ENCODE measurements around the gene CCDC33. TPM values are rescaled to one million over a fixed set of nuclear protein-coding genes. Genes with fewer than 3 reads are reported as not detected.

The CCDC33 gene
- total and polyA plus RNA-seq, 4 experiments from 2014 or later, result not detected

GRCh38 chr15:74216949-74217348 is 19.2 kb upstream of the CCDC33 start:
- DNase-seq, result no peak
- intact Hi-C loops (cut with micrococcal nuclease), result no loop called here
- no peaks in the 10 kb centered on the region for H3K36me3 ChIP-seq (ENCODE audit: insufficient read depth, low read length)
- CTCF ChIA-PET (ENCODE audit: partially characterized antibody), result no interaction called here
- POLR2A ChIA-PET (ENCODE audit: partially characterized antibody), result no interaction called here
- H3K4me3 ChIP-seq (ENCODE audit: low read length in 2 of 2), result no peak overlapping the region
- peaks cover 8 to 17% of the 10 kb centered on the region in 2 donors for H3K27me3 Mint-ChIP-seq
- no peaks in the 10 kb centered on the region for H3K9me3 Mint-ChIP-seq
- no peak overlapping the region for H3K4me3 Mint-ChIP-seq
- H3K9me3 ChIP-seq (ENCODE audit: control insufficient read depth in 1 of 2, low read length in 2 of 2), result no peaks in the 10 kb centered on the region
- H3K27ac ChIP-seq (ENCODE audit: low read depth, low read length), result no peak overlapping the region
- no peaks in the 10 kb centered on the region for H3K4me1 Mint-ChIP-seq
- peak overlapping the region in 1 of 7 donors; percentile 9 for H3K27ac Mint-ChIP-seq
- peaks cover 3% of the 10 kb centered on the region for H3K27me3 ChIP-seq (ENCODE audit: insufficient read depth, low read length)
- no peaks in the 10 kb centered on the region for H3K4me1 ChIP-seq (ENCODE audit: insufficient read depth, low read length)
- no peaks in the 10 kb centered on the region for H3K36me3 Mint-ChIP-seq

GRCh38 chr15:74217907-74218885 is 17.9 kb upstream of the CCDC33 start:
- intact Hi-C loops (cut with micrococcal nuclease), result no loop called here
- H3K4me3 Mint-ChIP-seq, result no peak overlapping the region

GRCh38 chr15:74220475-74221248 is 15.5 kb upstream of the CCDC33 start:
- no peak overlapping the region for H3K27ac Mint-ChIP-seq
- H3K36me3 Mint-ChIP-seq, result no peaks in the 10 kb centered on the region
- no peaks in the 10 kb centered on the region for H3K9me3 ChIP-seq (ENCODE audit: control insufficient read depth in 1 of 2, low read length in 2 of 2)
- H3K4me3 ChIP-seq (ENCODE audit: low read length in 2 of 2), result no peak overlapping the region
- DNase-seq, result no peak
- peaks cover 21 to 33% of the 10 kb centered on the region in 2 donors for H3K27me3 Mint-ChIP-seq
- no peak overlapping the region for H3K4me3 Mint-ChIP-seq
- H3K4me1 Mint-ChIP-seq, result peaks cover 0 to 5% (median under 1%) of the 10 kb centered on the region in 4 donors
- intact Hi-C loops (cut with micrococcal nuclease), result no loop called here
- POLR2A ChIA-PET (ENCODE audit: partially characterized antibody), result no interaction called here
- no peaks in the 10 kb centered on the region for H3K4me1 ChIP-seq (ENCODE audit: insufficient read depth, low read length)
- H3K27me3 ChIP-seq (ENCODE audit: insufficient read depth, low read length), result peaks cover 3% of the 10 kb centered on the region
- no peak overlapping the region for H3K27ac ChIP-seq (ENCODE audit: low read depth, low read length)
- H3K36me3 ChIP-seq (ENCODE audit: insufficient read depth, low read length), result no peaks in the 10 kb centered on the region
- CTCF ChIA-PET (ENCODE audit: partially characterized antibody), result no interaction called here
- H3K9me3 Mint-ChIP-seq, result no peaks in the 10 kb centered on the region

More at GRCh38 chr15:74217907-74218885, 17.9 kb upstream of the CCDC33 start:
- no peak for DNase-seq
- Histone ChIP-seq H3K36me3 (ENCODE audit: insufficient read depth, low read length) (no peaks in the 10 kb centered on the region), H3K4me1 (ENCODE audit: insufficient read depth, low read length) (no peaks in the 10 kb centered on the region), H3K27me3 (ENCODE audit: insufficient read depth, low read length) (peaks cover 3% of the 10 kb centered on the region), H3K9me3 (ENCODE audit: control insufficient read depth in 1 of 2, low read length in 2 of 2) (no peaks in the 10 kb centered on the region), H3K27ac (ENCODE audit: low read depth, low read length) (no peak overlapping the region), H3K4me3 (ENCODE audit: low read length in 2 of 2) (no peak overlapping the region)
- H3K27ac Mint-ChIP-seq, result no peak overlapping the region
- H3K36me3 Mint-ChIP-seq, result no peaks in the 10 kb centered on the region
- ChIA-PET CTCF (ENCODE audit: partially characterized antibody) (no interaction called here), POLR2A (ENCODE audit: partially characterized antibody) (no interaction called here)
- H3K9me3 Mint-ChIP-seq, result no peaks in the 10 kb centered on the region
- H3K4me1 Mint-ChIP-seq, result no peaks in the 10 kb centered on the region
- peaks cover 10 to 23% of the 10 kb centered on the region in 2 donors for H3K27me3 Mint-ChIP-seq

- no peaks in the 10 kb centered on the region for H3K36me3 ChIP-seq (ENCODE audit: insufficient read depth, low read length)
- H3K27ac ChIP-seq (ENCODE audit: low read depth, low read length), result no peak overlapping the region
- Mint-ChIP-seq H3K27ac (no peak overlapping the region), H3K4me1 (peaks cover 0 to 5% (median under 1%) of the 10 kb centered on the region in 4 donors), H3K27me3 (peaks cover 19 to 33% of the 10 kb centered on the region in 2 donors), H3K4me3 (no peak overlapping the region), H3K36me3 (no peaks in the 10 kb centered on the region), H3K9me3 (no peaks in the 10 kb centered on the region)
- no peaks in the 10 kb centered on the region for H3K4me1 ChIP-seq (ENCODE audit: insufficient read depth, low read length)
- H3K9me3 ChIP-seq (ENCODE audit: control insufficient read depth in 1 of 2, low read length in 2 of 2), result no peaks in the 10 kb centered on the region
- H3K27me3 ChIP-seq (ENCODE audit: insufficient read depth, low read length), result peaks cover 3% of the 10 kb centered on the region
- ChIA-PET CTCF (ENCODE audit: partially characterized antibody) (no interaction called here), POLR2A (ENCODE audit: partially characterized antibody) (no interaction called here)
- DNase-seq, result no peak
- no peak overlapping the region for H3K4me3 ChIP-seq (ENCODE audit: low read length in 2 of 2)
- intact Hi-C loops (cut with micrococcal nuclease), result no loop called here
Measured at GRCh38 chr15:74221399-74222239, 14.5 kb upstream of the CCDC33 start.

GRCh38 chr15:74222240-74223119 is 13.6 kb upstream of the CCDC33 start:
- ChIA-PET CTCF (ENCODE audit: partially characterized antibody) (interaction anchor here (0.7 kb wide), 1 partner anchor 82 kb away, joined by 3 read pairs; no protein-coding TSS in a partner anchor), POLR2A (ENCODE audit: partially characterized antibody) (no interaction called here)
- Histone ChIP-seq H3K9me3 (ENCODE audit: control insufficient read depth in 1 of 2, low read length in 2 of 2) (no peaks in the 10 kb centered on the region), H3K27ac (ENCODE audit: low read depth, low read length) (no peak overlapping the region), H3K4me3 (ENCODE audit: low read length in 2 of 2) (no peak overlapping the region), H3K27me3 (ENCODE audit: insufficient read depth, low read length) (peaks cover 3% of the 10 kb centered on the region), H3K36me3 (ENCODE audit: insufficient read depth, low read length) (no peaks in the 10 kb centered on the region), H3K4me1 (ENCODE audit: insufficient read depth, low read length) (no peaks in the 10 kb centered on the region)
- Mint-ChIP-seq H3K4me1 (peaks cover 0 to 5% (median under 1%) of the 10 kb centered on the region in 4 donors), H3K36me3 (no peaks in the 10 kb centered on the region), H3K27me3 (peaks cover 21 to 35% of the 10 kb centered on the region in 2 donors), H3K27ac (no peak overlapping the region), H3K9me3 (no peaks in the 10 kb centered on the region), H3K4me3 (no peak overlapping the region)
- no peak for DNase-seq
- intact Hi-C loops (cut with micrococcal nuclease), result no loop called here

- Histone ChIP-seq H3K4me3 (ENCODE audit: low read length in 2 of 2) (no peak overlapping the region), H3K27me3 (ENCODE audit: insufficient read depth, low read length) (no peaks in the 10 kb centered on the region), H3K9me3 (ENCODE audit: control insufficient read depth in 1 of 2, low read length in 2 of 2) (no peaks in the 10 kb centered on the region), H3K36me3 (ENCODE audit: insufficient read depth, low read length) (no peaks in the 10 kb centered on the region), H3K27ac (ENCODE audit: low read depth, low read length) (no peak overlapping the region), H3K4me1 (ENCODE audit: insufficient read depth, low read length) (no peaks in the 10 kb centered on the region)
- no peak overlapping the region for H3K27ac Mint-ChIP-seq
- CTCF ChIA-PET (ENCODE audit: partially characterized antibody), result no interaction called here
- intact Hi-C loops (cut with micrococcal nuclease), result no loop called here
- no peak overlapping the region for H3K4me3 Mint-ChIP-seq
- POLR2A ChIA-PET (ENCODE audit: partially characterized antibody), result no interaction called here
- H3K4me1 Mint-ChIP-seq, result peaks cover 0 to 5% (median under 1%) of the 10 kb centered on the region in 4 donors
- H3K36me3 Mint-ChIP-seq, result no peaks in the 10 kb centered on the region
- DNase-seq, result no peak
- H3K9me3 Mint-ChIP-seq, result no peaks in the 10 kb centered on the region
- peaks cover 24 to 34% of the 10 kb centered on the region in 2 donors for H3K27me3 Mint-ChIP-seq
Measured at GRCh38 chr15:74225928-74226327, 10.2 kb upstream of the CCDC33 start.
